Hepatocyte (in vitro differentiated cells): ENCODE measurements around the gene TCF4. TPM values are rescaled to one million over a fixed set of nuclear protein-coding genes. Genes with fewer than 3 reads are reported as not detected.

Source experiments
- DNase-seq: peaks from one replicate; pipeline ENCODE4 v3.0.0-alpha.2; 2016; ENCODE audit warnings: low spot score
- H2AFZ ChIP-seq: fragments of 200-600 bp; sonication (generic); 2 replicates; pipeline ENCODE4 v1.6.0; 2016; ENCODE audit warnings: antibody characterized with exemption, mild to moderate bottlenecking
- H3K27ac ChIP-seq: fragments of 200-600 bp; sonication (generic); 2 replicates; pipeline ENCODE4 v1.5.1; 2016; ENCODE audit warnings: mild to moderate bottlenecking
- H3K27me3 ChIP-seq: fragments of 200-600 bp; sonication (generic); 2 replicates; pipeline ENCODE4 v1.6.1; 2016
- H3K36me3 ChIP-seq: fragments of 200-600 bp; sonication (generic); replicated peaks from 2 replicates; pipeline ENCODE4 v1.5.1; 2016; ENCODE audit warnings: low read depth; ENCODE audit not compliant: insufficient read depth
- H3K4me1 ChIP-seq: fragments of 200-600 bp; sonication (generic); 2 replicates; pipeline ENCODE4 v1.5.1; 2016; ENCODE audit warnings: mild to moderate bottlenecking, moderate library complexity; ENCODE audit not compliant: insufficient read depth
- H3K4me2 ChIP-seq: fragments of 200-600 bp; sonication (generic); 2 replicates; pipeline ENCODE4 v1.6.0; 2016
- H3K4me3 ChIP-seq: fragments of 200-600 bp; sonication (generic); 2 replicates; pipeline ENCODE4 v1.5.1; 2016; ENCODE audit warnings: mild to moderate bottlenecking
- H3K79me2 ChIP-seq: fragments of 200-600 bp; sonication (generic); 2 replicates; pipeline ENCODE4 v1.6.0; 2017; ENCODE audit warnings: mild to moderate bottlenecking
- H3K9me2 ChIP-seq: fragments of 200-600 bp; sonication (generic); replicated peaks from 2 replicates; pipeline ENCODE4 v1.6.0; 2017; ENCODE audit warnings: mild to moderate bottlenecking; ENCODE audit not compliant: insufficient read depth
- H3K9me3 ChIP-seq: fragments of 200-600 bp; sonication (generic); 2 replicates; pipeline ENCODE4 v1.5.1; 2016; ENCODE audit warnings: low read depth, mild to moderate bottlenecking
- H4K20me1 ChIP-seq: fragments of 200-600 bp; sonication (generic); 2 replicates; pipeline ENCODE4 v1.6.0; 2016; ENCODE audit warnings: mild to moderate bottlenecking; ENCODE audit not compliant: insufficient read depth, poor library complexity, severe bottlenecking
- CTCF ChIP-seq: fragments of 200-600 bp; sonication (generic); IDR thresholded peaks from 2 replicates; pipeline ENCODE4 v1.5.1; 2016; ENCODE audit warnings: antibody characterized with exemption, mild to moderate bottlenecking; ENCODE audit not compliant: poor library complexity
- EZH2 ChIP-seq: fragments of 200-600 bp; sonication (generic); IDR thresholded peaks from 2 replicates; pipeline ENCODE4 v1.6.1; 2016; ENCODE audit warnings: antibody characterized with exemption, mild to moderate bottlenecking, borderline replicate concordance
- EZH2phosphoT487 ChIP-seq: fragments of 200-600 bp; sonication (generic); IDR thresholded peaks from one replicate; pipeline ENCODE4 v1.6.1; 2018; ENCODE audit warnings: antibody characterized with exemption, mild to moderate bottlenecking, low read depth, moderate library complexity; ENCODE audit not compliant: unreplicated experiment, severe bottlenecking
- WGBS: methylation state at CpG from one replicate; pipeline ENCODE4 v1.1.6; 2016; ENCODE audit warnings: low lambda C conversion rate; ENCODE audit errors: missing lambda C conversion rate; 5-methylcytosine and 5-hydroxymethylcytosine counted together
- polyA plus RNA-seq: library from polyadenylated mRNA; unstranded; fragments of >200 nt; fragmentation: Nextera tagmentation; extraction: Ambion mirVana; gene quantifications from 2 replicates; pipeline ENCODE4 v1.2.1, GENCODE V29; 2016
- total RNA-seq: library from RNA; depleted of rRNA; stranded (reverse); fragments of >200 nt; gene quantifications from 2 replicates; pipeline ENCODE4 v1.2.3, GENCODE V29; 2014

TCF4 gene
- total and polyA plus RNA-seq, 2 experiments from 2014 or later, result 40.5 to 65.2 TPM

- peaks cover 4% of the 10 kb centered on the region for H3K79me2 ChIP-seq
- no peaks in the 10 kb centered on the region for H3K27me3 ChIP-seq
- H3K9me2 ChIP-seq, result no peaks in the 10 kb centered on the region
- H4K20me1 ChIP-seq, result no peaks in the 10 kb centered on the region
- WGBS, result 87% methylated on average over 3 of the region's 3 CpGs
- no peak for TF ChIP-seq EZH2
- peak; percentile 65 for TF ChIP-seq CTCF
- peaks cover 6% of the 10 kb centered on the region for H3K4me1 ChIP-seq
- H3K4me3 ChIP-seq, result no peak overlapping the region
- no peak overlapping the region for H3K4me2 ChIP-seq
- no peak overlapping the region for H2AFZ ChIP-seq
- H3K9me3 ChIP-seq, result no peaks in the 10 kb centered on the region
- no peak overlapping the region for H3K27ac ChIP-seq
- H3K36me3 ChIP-seq, result no peaks in the 10 kb centered on the region
- DNase-seq, result peak; percentile 33
These were observed 244.5 kb downstream of the TCF4 start for GRCh38 chr18:55343396-55344073.

- Histone ChIP-seq H3K4me1 (peaks cover 6% of the 10 kb centered on the region), H3K9me3 (no peaks in the 10 kb centered on the region), H3K27me3 (no peaks in the 10 kb centered on the region), H3K4me3 (no peak overlapping the region), H3K79me2 (peaks cover 4% of the 10 kb centered on the region), H4K20me1 (no peaks in the 10 kb centered on the region), H2AFZ (no peak overlapping the region), H3K36me3 (no peaks in the 10 kb centered on the region), H3K4me2 (no peak overlapping the region), H3K9me2 (no peaks in the 10 kb centered on the region), H3K27ac (no peak overlapping the region)
- no peak for DNase-seq
- 98% methylated on average over 2 of the region's 2 CpGs for WGBS
- no peak for TF ChIP-seq CTCF
- TF ChIP-seq EZH2phosphoT487, result no peak
These were observed 247.0 kb downstream of the TCF4 start for GRCh38 chr18:55340998-55341397.

GRCh38 chr18:55339990-55340389, 248.0 kb downstream of the TCF4 start:
- peaks cover 4% of the 10 kb centered on the region for H3K79me2 ChIP-seq
- 79% methylated on average over 7 of the region's 7 CpGs for WGBS
- DNase-seq, result no peak

More at GRCh38 chr18:55339990-55340389, 248.0 kb downstream of the TCF4 start:
- no peaks in the 10 kb centered on the region for H3K9me2 ChIP-seq
- H3K4me3 ChIP-seq, result no peak overlapping the region
- H3K27ac ChIP-seq, result no peak overlapping the region
- no peak overlapping the region for H2AFZ ChIP-seq
- H3K27me3 ChIP-seq, result no peaks in the 10 kb centered on the region
- H3K4me1 ChIP-seq, result peaks cover 6% of the 10 kb centered on the region
- no peaks in the 10 kb centered on the region for H4K20me1 ChIP-seq
- H3K4me2 ChIP-seq, result no peak overlapping the region
- H3K9me3 ChIP-seq, result no peaks in the 10 kb centered on the region
- no peak for TF ChIP-seq CTCF
- no peak for TF ChIP-seq EZH2
- no peak for TF ChIP-seq EZH2phosphoT487
- H3K36me3 ChIP-seq, result no peaks in the 10 kb centered on the region
